K562 (cell line): ENCODE data around the gene NGRN. TPM values are rescaled to one million over a fixed set of nuclear protein-coding genes. Genes with fewer than 3 reads are reported as not detected.
A peak's percentile ranks its signal among the peaks of the same experiment; 100 is the strongest.

ENCODE experiments used
- CBFA2T2 ChIP-seq: fragments of 450-650 bp; conservative IDR thresholded peaks from 2 replicates; pipeline ENCODE4 v1.6.1; 2017; ENCODE audit warnings: mild to moderate bottlenecking
- IRF1 ChIP-seq: sonication (generic); formaldehyde crosslinking; IDR thresholded peaks from 2 replicates; pipeline ENCODE4 v1.8.0; 2022; ENCODE audit warnings: missing genetic modification reagents, mild to moderate bottlenecking, borderline replicate concordance
- MEF2A ChIP-seq: IDR thresholded peaks from 2 replicates; pipeline ENCODE4 v1.6.1; 2011; ENCODE audit warnings: low read depth, mild to moderate bottlenecking, low read length, moderate library complexity; ENCODE audit not compliant: control insufficient read depth
- RAD21 ChIP-seq, 2 experiments: fragments of 250-450 bp in 1 of 2; fragments of 450-650 bp in 1 of 2; sonication (Bioruptor Pico) in 1 of 2; formaldehyde crosslinking in 1 of 2; IDR thresholded peaks in 1 of 2; conservative IDR thresholded peaks in 1 of 2; 2 replicates each; pipeline versions ENCODE4 v1.4.0 to v1.8.0; 2020 to 2022; ENCODE audit warnings: mild to moderate bottlenecking in 2 of 2, moderate library complexity in 1 of 2
- RBM17 ChIP-seq: fragments of 200-400 bp; formaldehyde crosslinking; IDR thresholded peaks from 2 replicates; pipeline ENCODE4 v1.6.1; 2017; ENCODE audit warnings: low read depth, mild to moderate bottlenecking, low read length, borderline replicate concordance
- ZNF282 ChIP-seq: sonication (generic); formaldehyde crosslinking; IDR thresholded peaks from 2 replicates; pipeline ENCODE4 v1.8.1; 2023; ENCODE audit warnings: missing genetic modification reagents
- ZNF609 ChIP-seq: sonication (generic); formaldehyde crosslinking; IDR thresholded peaks from 2 replicates; pipeline ENCODE4 v1.8.1; 2023; ENCODE audit warnings: missing genetic modification reagents, mild to moderate bottlenecking, borderline replicate concordance
- polyA plus RNA-seq, 8 experiments: library from polyadenylated mRNA; depleted of rRNA in 4 of 8; stranded (reverse) in 5 of 8; unstranded in 3 of 8; fragments of >200 nt; fragmentation: Nextera tagmentation in 2 of 8; fragmentation: Illumina TruSeq in 1 of 8; extraction: Ambion mirVana in 2 of 8; extraction: Trizol in 1 of 8; gene quantifications; 2 replicates each; pipeline versions ENCODE4 v1.2.1 to v1.2.3, GENCODE V29; 2011 to 2014; ENCODE audit warnings: inconsistent platforms in 1 of 8, missing spikeins in 1 of 8
- total RNA-seq, 7 experiments: library from RNA; depleted of rRNA in 6 of 7; stranded (reverse); fragments of >200 nt in 6 of 7; fragmentation: Illumina TruSeq in 2 of 7; extraction: Trizol in 2 of 7; gene quantifications; 2 replicates each; pipeline versions ENCODE4 v1.2.1 to v1.2.3, GENCODE V29; 2011 to 2021; ENCODE audit warnings: low replicate concordance in 1 of 7
- TF ChIP-seq, protein P1 (sequence below), 3 experiments: fragments of 200-800 bp in 1 of 3; fragments of 250-450 bp in 1 of 3; fragments of 450-650 bp in 1 of 3; sonication (Bioruptor Pico) in 1 of 3; sonication (Bioruptor generic) in 1 of 3; formaldehyde crosslinking in 1 of 3; IDR thresholded peaks; 2 replicates each; pipeline versions ENCODE4 v1.6.1 to v1.8.0; 2016 to 2022; ENCODE audit warnings: mild to moderate bottlenecking in 2 of 3, missing genetic modification characterization in 2 of 3, missing compliant biosample characterization in 1 of 3, moderate library complexity in 1 of 3
- TF ChIP-seq, protein P2 (sequence below): sonication (generic); formaldehyde crosslinking; IDR thresholded peaks from 2 replicates; pipeline ENCODE4 v1.8.1; 2023; ENCODE audit warnings: mild to moderate bottlenecking, missing genetic modification reagents
- TF ChIP-seq, protein P3 (sequence below): fragments of 450-650 bp; formaldehyde crosslinking; IDR thresholded peaks from 2 replicates; pipeline ENCODE4 v1.4.0; 2020; ENCODE audit warnings: mild to moderate bottlenecking, mixed read lengths

NGRN gene
- total and polyA plus RNA-seq, 9 of the 15 experiments (the other 6 are each of a cell fraction or from before 2014, with no cell fraction given) = 14.0 to 73.4 (median 60.0) TPM

GRCh38 chr15:90265271-90266060, at the start of gene NGRN (continued):
- TF ChIP-seq, protein P1, sequence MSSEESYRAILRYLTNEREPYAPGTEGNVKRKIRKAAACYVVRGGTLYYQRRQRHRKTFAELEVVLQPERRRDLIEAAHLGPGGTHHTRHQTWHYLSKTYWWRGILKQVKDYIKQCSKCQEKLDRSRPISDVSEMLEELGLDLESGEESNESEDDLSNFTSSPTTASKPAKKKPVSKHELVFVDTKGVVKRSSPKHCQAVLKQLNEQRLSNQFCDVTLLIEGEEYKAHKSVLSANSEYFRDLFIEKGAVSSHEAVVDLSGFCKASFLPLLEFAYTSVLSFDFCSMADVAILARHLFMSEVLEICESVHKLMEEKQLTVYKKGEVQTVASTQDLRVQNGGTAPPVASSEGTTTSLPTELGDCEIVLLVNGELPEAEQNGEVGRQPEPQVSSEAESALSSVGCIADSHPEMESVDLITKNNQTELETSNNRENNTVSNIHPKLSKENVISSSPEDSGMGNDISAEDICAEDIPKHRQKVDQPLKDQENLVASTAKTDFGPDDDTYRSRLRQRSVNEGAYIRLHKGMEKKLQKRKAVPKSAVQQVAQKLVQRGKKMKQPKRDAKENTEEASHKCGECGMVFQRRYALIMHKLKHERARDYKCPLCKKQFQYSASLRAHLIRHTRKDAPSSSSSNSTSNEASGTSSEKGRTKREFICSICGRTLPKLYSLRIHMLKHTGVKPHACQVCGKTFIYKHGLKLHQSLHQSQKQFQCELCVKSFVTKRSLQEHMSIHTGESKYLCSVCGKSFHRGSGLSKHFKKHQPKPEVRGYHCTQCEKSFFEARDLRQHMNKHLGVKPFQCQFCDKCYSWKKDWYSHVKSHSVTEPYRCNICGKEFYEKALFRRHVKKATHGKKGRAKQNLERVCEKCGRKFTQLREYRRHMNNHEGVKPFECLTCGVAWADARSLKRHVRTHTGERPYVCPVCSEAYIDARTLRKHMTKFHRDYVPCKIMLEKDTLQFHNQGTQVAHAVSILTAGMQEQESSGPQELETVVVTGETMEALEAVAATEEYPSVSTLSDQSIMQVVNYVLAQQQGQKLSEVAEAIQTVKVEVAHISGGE (CRISPR knock-in tag; IDR thresholded peaks at IDR 0.05) = peak in 2 of 3 experiments; percentile 11 to 77; a peak in 3 of 6 replicates
- TF ChIP-seq RBM17 (no peak), RAD21 (CRISPR knock-in tag; conservative IDR thresholded peaks at IDR 0.05 in 1 of 2, IDR thresholded peaks at IDR 0.05 in 1 of 2) (no peak; a peak in 1 of 4 replicates), CBFA2T2 (no peak), IRF1 (CRISPR knock-in tag) (no peak), ZNF609 (CRISPR knock-in tag) (no peak), ZNF282 (no peak), MEF2A (peak; percentile 1; the same call in 1 of the 2 replicates)
- TF ChIP-seq, protein P2, sequence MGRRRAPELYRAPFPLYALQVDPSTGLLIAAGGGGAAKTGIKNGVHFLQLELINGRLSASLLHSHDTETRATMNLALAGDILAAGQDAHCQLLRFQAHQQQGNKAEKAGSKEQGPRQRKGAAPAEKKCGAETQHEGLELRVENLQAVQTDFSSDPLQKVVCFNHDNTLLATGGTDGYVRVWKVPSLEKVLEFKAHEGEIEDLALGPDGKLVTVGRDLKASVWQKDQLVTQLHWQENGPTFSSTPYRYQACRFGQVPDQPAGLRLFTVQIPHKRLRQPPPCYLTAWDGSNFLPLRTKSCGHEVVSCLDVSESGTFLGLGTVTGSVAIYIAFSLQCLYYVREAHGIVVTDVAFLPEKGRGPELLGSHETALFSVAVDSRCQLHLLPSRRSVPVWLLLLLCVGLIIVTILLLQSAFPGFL (CRISPR knock-in tag) = no peak
- TF ChIP-seq, protein P3, sequence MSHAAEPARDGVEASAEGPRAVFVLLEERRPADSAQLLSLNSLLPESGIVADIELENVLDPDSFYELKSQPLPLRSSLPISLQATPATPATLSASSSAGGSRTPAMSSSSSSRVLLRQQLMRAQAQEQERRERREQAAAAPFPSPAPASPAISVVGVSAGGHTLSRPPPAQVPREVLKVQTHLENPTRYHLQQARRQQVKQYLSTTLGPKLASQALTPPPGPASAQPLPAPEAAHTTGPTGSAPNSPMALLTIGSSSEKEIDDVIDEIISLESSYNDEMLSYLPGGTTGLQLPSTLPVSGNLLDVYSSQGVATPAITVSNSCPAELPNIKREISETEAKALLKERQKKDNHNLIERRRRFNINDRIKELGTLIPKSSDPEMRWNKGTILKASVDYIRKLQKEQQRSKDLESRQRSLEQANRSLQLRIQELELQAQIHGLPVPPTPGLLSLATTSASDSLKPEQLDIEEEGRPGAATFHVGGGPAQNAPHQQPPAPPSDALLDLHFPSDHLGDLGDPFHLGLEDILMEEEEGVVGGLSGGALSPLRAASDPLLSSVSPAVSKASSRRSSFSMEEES (CRISPR knock-in tag) = no peak
